Measurements from ENCODE around the gene ATP1A1. TPM values are rescaled to one million over a fixed set of nuclear protein-coding genes. Genes with fewer than 3 reads are reported as not detected.

ATP1A1 gene
- polyA plus RNA-seq, 3 donors = 32.3 to 135 (median 32.7) TPM

DNA sequence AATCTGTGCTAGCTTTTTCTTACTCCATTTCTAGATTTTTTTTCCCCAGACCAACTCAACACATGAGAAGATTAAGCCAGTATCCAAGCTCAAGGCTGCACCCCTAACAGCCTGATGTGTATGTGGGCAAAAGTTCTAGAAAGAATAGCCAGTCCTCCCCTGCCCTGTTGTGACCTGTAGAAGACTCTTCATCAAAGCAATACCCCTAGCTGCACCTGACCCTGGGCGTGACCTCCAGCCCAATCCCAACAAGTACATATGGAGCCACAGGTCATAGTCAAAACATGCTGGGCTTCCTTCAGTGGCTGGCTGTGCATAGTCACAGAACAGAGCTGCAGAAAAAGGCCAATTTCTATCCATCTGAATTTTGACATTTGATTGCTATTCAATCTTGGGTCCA is 72.5 kb downstream of the ATP1A1 start:
- no peaks in the 10 kb centered on the region for H3K9me3 Mint-ChIP-seq
- Histone ChIP-seq H3K9ac (ENCODE audit: insufficient read depth, low read length, poor library complexity, severe bottlenecking) (no peak overlapping the region), H3K27me3 (ENCODE audit: control insufficient read depth in 2 of 2, insufficient read depth in 2 of 2, low read length in 2 of 2) (peaks cover 4 to 5% of the 10 kb centered on the region in 2 donors), H3K27ac (ENCODE audit: low read depth in 1 of 2, low read length in 2 of 2) (no peak overlapping the region), H3K4me2 (replicated peaks; ENCODE audit: extremely low read depth, low read length, poor library complexity, severe bottlenecking) (no peak overlapping the region), H3K4me1 (ENCODE audit: control insufficient read depth in 1 of 2, insufficient read depth in 2 of 2, low read length in 2 of 2) (no peaks in the 10 kb centered on the region), H3K36me3 (replicated peaks in 1 of 2; ENCODE audit: control insufficient read depth in 1 of 2, insufficient read depth in 2 of 2, low read length in 2 of 2) (no peaks in the 10 kb centered on the region), H2AFZ (ENCODE audit: insufficient read depth, low read depth, low read length, poor library complexity, severe bottlenecking) (no peak overlapping the region), H3K79me2 (ENCODE audit: insufficient read depth, low read length) (no peaks in the 10 kb centered on the region), H4K20me1 (ENCODE audit: insufficient read depth, low read length) (no peaks in the 10 kb centered on the region), H3K4me3 (replicated peaks in 1 of 3; ENCODE audit: low read depth in 2 of 3, low read length in 3 of 3) (no peak overlapping the region), H3K9me3 (replicated peaks in 1 of 2; ENCODE audit: control insufficient read depth in 1 of 2, insufficient read depth in 1 of 2, low read length in 2 of 2) (no peaks in the 10 kb centered on the region)
- no peak overlapping the region for H3K27ac Mint-ChIP-seq
- intact Hi-C loops (cut with micrococcal nuclease) = no loop called here
- H3K4me3 Mint-ChIP-seq = no peak overlapping the region
- TF ChIP-seq, protein P1, sequence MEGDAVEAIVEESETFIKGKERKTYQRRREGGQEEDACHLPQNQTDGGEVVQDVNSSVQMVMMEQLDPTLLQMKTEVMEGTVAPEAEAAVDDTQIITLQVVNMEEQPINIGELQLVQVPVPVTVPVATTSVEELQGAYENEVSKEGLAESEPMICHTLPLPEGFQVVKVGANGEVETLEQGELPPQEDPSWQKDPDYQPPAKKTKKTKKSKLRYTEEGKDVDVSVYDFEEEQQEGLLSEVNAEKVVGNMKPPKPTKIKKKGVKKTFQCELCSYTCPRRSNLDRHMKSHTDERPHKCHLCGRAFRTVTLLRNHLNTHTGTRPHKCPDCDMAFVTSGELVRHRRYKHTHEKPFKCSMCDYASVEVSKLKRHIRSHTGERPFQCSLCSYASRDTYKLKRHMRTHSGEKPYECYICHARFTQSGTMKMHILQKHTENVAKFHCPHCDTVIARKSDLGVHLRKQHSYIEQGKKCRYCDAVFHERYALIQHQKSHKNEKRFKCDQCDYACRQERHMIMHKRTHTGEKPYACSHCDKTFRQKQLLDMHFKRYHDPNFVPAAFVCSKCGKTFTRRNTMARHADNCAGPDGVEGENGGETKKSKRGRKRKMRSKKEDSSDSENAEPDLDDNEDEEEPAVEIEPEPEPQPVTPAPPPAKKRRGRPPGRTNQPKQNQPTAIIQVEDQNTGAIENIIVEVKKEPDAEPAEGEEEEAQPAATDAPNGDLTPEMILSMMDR (IDR thresholded peaks at IDR 0.05) = no peak
- no peaks in the 10 kb centered on the region for H3K36me3 Mint-ChIP-seq
- no peaks in the 10 kb centered on the region for H3K4me1 Mint-ChIP-seq
- no peak for DNase-seq
- peaks cover 10 to 17% (median 16%) of the 10 kb centered on the region in 3 donors for H3K27me3 Mint-ChIP-seq (ENCODE audit: low read depth in 3 of 3)
- WGBS (ENCODE audit: insufficient coverage) = 100% methylated on average over 1 of the region's 1 CpG

DNA sequence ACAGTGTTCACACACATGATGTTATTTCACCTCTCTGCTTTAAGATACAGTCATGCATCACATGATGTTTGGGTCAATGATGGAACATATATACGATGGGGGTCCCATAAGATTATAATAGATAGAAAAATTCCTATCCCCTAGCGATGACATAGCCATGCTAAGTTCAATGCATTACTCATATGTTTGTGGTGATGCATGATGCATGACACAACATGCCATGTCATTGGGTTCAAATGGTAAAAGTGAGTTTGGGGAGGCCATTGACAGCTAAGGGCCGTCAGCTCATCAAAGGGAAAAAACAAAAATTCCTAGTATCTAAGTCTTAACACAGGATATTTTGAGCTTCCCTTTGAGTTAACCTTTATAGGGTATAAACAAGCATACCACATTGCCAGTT is 73.6 kb downstream of the ATP1A1 start:
- no peak overlapping the region for H3K4me3 Mint-ChIP-seq
- intact Hi-C loops (cut with micrococcal nuclease) = no loop called here
- no peaks in the 10 kb centered on the region for H3K4me1 Mint-ChIP-seq
- H3K79me2 ChIP-seq (ENCODE audit: insufficient read depth, low read length) = no peaks in the 10 kb centered on the region
- no peaks in the 10 kb centered on the region for H4K20me1 ChIP-seq (ENCODE audit: insufficient read depth, low read length)
- peaks cover 9 to 11% (median 10%) of the 10 kb centered on the region in 3 donors for H3K27me3 Mint-ChIP-seq (ENCODE audit: low read depth in 3 of 3)
- no peaks in the 10 kb centered on the region for H3K36me3 Mint-ChIP-seq
- no peaks in the 10 kb centered on the region for H3K27me3 ChIP-seq (ENCODE audit: control insufficient read depth in 2 of 2, insufficient read depth in 2 of 2, low read length in 2 of 2)
- no peaks in the 10 kb centered on the region for H3K36me3 ChIP-seq (replicated peaks in 1 of 2; ENCODE audit: control insufficient read depth in 1 of 2, insufficient read depth in 2 of 2, low read length in 2 of 2)
- no CpG with 5 or more reads among the region's 3 CpGs for WGBS (ENCODE audit: insufficient coverage)
- DNase-seq = no peak
- no peak overlapping the region for H3K4me3 ChIP-seq (replicated peaks in 1 of 3; ENCODE audit: low read depth in 2 of 3, low read length in 3 of 3)
- TF ChIP-seq, protein P1 (IDR thresholded peaks at IDR 0.05) = no peak
- H3K9ac ChIP-seq (ENCODE audit: insufficient read depth, low read length, poor library complexity, severe bottlenecking) = no peak overlapping the region
- no peak overlapping the region for H3K27ac Mint-ChIP-seq
- H3K4me1 ChIP-seq (ENCODE audit: control insufficient read depth in 1 of 2, insufficient read depth in 2 of 2, low read length in 2 of 2) = no peaks in the 10 kb centered on the region
- H3K4me2 ChIP-seq (replicated peaks; ENCODE audit: extremely low read depth, low read length, poor library complexity, severe bottlenecking) = no peak overlapping the region
- no peaks in the 10 kb centered on the region for H3K9me3 ChIP-seq (replicated peaks in 1 of 2; ENCODE audit: control insufficient read depth in 1 of 2, insufficient read depth in 1 of 2, low read length in 2 of 2)
- no peak overlapping the region for H3K27ac ChIP-seq (ENCODE audit: low read depth in 1 of 2, low read length in 2 of 2)
- no peaks in the 10 kb centered on the region for H3K9me3 Mint-ChIP-seq
- no peak overlapping the region for H2AFZ ChIP-seq (ENCODE audit: insufficient read depth, low read depth, low read length, poor library complexity, severe bottlenecking)

All from CD14-positive monocyte (primary cell).